ENCODE measurements around the gene BARX2. TPM values are rescaled to one million over a fixed set of nuclear protein-coding genes. Genes with fewer than 3 reads are reported as not detected.

Gene BARX2
- total RNA-seq, 4 donors from 2014 or later, result 11.1 to 31.8 (median 23.2) TPM

GRCh38 chr11:129426038-129426437 is 50.4 kb downstream of the BARX2 start:
- TF ChIP-seq POLR2A (IDR thresholded peaks at IDR 0.05), result no peak
- no peak for TF ChIP-seq CTCF (IDR thresholded peaks at IDR 0.05)
- no peak for TF ChIP-seq EP300 (IDR thresholded peaks at IDR 0.05)
- TF ChIP-seq POLR2AphosphoS5 (IDR thresholded peaks at IDR 0.05), result no peak
- no peak overlapping the region for H3K27ac ChIP-seq
- WGBS, result 57% methylated on average over 3 of the region's 3 CpGs
- H3K4me1 ChIP-seq, result peaks cover 26% of the 10 kb centered on the region
- no peaks in the 10 kb centered on the region for H3K9me3 ChIP-seq
- no peaks in the 10 kb centered on the region for H3K36me3 ChIP-seq
- no peak overlapping the region for H3K4me3 ChIP-seq
- no peaks in the 10 kb centered on the region for H3K27me3 ChIP-seq
- DNase-seq (ENCODE audit: low spot score in 2 of 2), result no peak

- Histone ChIP-seq H3K27ac (no peak overlapping the region), H3K27me3 (no peaks in the 10 kb centered on the region), H3K36me3 (no peaks in the 10 kb centered on the region), H3K4me1 (peaks cover 26% of the 10 kb centered on the region), H3K4me3 (no peak overlapping the region), H3K9me3 (no peaks in the 10 kb centered on the region)
- 53% methylated on average over 3 of the region's 3 CpGs for WGBS
- no peak for DNase-seq (ENCODE audit: low spot score in 2 of 2)
- TF ChIP-seq EP300 (IDR thresholded peaks at IDR 0.05) (no peak), POLR2A (IDR thresholded peaks at IDR 0.05) (no peak), POLR2AphosphoS5 (IDR thresholded peaks at IDR 0.05) (no peak), CTCF (IDR thresholded peaks at IDR 0.05) (no peak)
These were observed 51.1 kb downstream of the BARX2 start for GRCh38 chr11:129426776-129427175.

- Histone ChIP-seq H3K4me3 (no peak overlapping the region), H3K27me3 (no peaks in the 10 kb centered on the region), H3K27ac (no peak overlapping the region), H3K9me3 (no peaks in the 10 kb centered on the region), H3K4me1 (peaks cover 26% of the 10 kb centered on the region), H3K36me3 (no peaks in the 10 kb centered on the region)
- 49% methylated on average over 3 of the region's 3 CpGs for WGBS
- TF ChIP-seq CTCF (IDR thresholded peaks at IDR 0.05) (no peak), EP300 (IDR thresholded peaks at IDR 0.05) (no peak), POLR2A (IDR thresholded peaks at IDR 0.05) (no peak), POLR2AphosphoS5 (IDR thresholded peaks at IDR 0.05) (no peak)
- no peak for DNase-seq (ENCODE audit: low spot score in 2 of 2)
These were observed 51.7 kb downstream of the BARX2 start for GRCh38 chr11:129427376-129427775.

GRCh38 chr11:129427816-129428406 is 52.3 kb downstream of the BARX2 start:
- Histone ChIP-seq H3K4me1 (peaks cover 26% of the 10 kb centered on the region), H3K4me3 (no peak overlapping the region), H3K9me3 (no peaks in the 10 kb centered on the region), H3K27ac (no peak overlapping the region), H3K36me3 (no peaks in the 10 kb centered on the region), H3K27me3 (no peaks in the 10 kb centered on the region)
- no peak for DNase-seq (ENCODE audit: low spot score in 2 of 2)
- 66% methylated on average over 5 of the region's 5 CpGs for WGBS
- no peak for TF ChIP-seq EP300 (IDR thresholded peaks at IDR 0.05)
- no peak for TF ChIP-seq POLR2AphosphoS5 (IDR thresholded peaks at IDR 0.05)

GRCh38 chr11:129428557-129428956 is 52.9 kb downstream of the BARX2 start:
- Histone ChIP-seq H3K4me3 (no peak overlapping the region), H3K27me3 (no peaks in the 10 kb centered on the region), H3K36me3 (no peaks in the 10 kb centered on the region), H3K9me3 (no peaks in the 10 kb centered on the region), H3K4me1 (peaks cover 26% of the 10 kb centered on the region), H3K27ac (no peak overlapping the region)
- WGBS, result 86% methylated on average over 9 of the region's 9 CpGs
- TF ChIP-seq POLR2AphosphoS5 (IDR thresholded peaks at IDR 0.05) (no peak), EP300 (IDR thresholded peaks at IDR 0.05) (no peak), POLR2A (IDR thresholded peaks at IDR 0.05) (no peak), CTCF (IDR thresholded peaks at IDR 0.05) (no peak)
- no peak for DNase-seq (ENCODE audit: low spot score in 2 of 2)
